HG02970 (cell line): ENCODE results near the gene NCKAP5.
"Not testable (repeated sequence)": the region's sequence is repeated elsewhere in the genome, so short reads cannot be mapped to it uniquely, and the experiment has no call there.

Experiments used
- ATAC-seq: cut with Tn5 transposase; IDR thresholded peaks from one replicate; pipeline ENCODE4 v1.9.1; 2021; ENCODE audit warnings: mild to moderate bottlenecking, moderate library complexity, moderate number of reproducible peaks; ENCODE audit not compliant: unreplicated experiment, low FRiP score

The NCKAP5 gene

DNA sequence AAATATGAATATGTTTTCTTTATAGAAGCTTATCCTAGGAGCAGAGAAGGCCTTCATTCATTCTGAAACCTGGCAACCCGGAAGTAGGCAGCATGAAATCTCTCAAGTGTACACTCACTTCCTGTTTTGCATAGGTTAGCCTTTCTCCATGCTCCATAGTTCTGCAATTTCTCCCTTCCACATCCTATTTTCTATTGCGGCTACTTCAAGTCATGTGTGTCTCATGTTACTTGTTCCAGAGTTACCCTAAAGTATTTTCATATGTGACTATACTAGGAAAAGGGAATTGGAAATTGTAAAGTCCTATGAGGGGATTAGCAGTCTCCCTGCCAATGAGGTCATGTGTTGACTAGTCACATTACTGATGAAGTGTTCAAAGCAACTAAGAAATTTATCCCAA lies 320.6 kb downstream of the NCKAP5 start:
- no peak for ATAC-seq

DNA sequence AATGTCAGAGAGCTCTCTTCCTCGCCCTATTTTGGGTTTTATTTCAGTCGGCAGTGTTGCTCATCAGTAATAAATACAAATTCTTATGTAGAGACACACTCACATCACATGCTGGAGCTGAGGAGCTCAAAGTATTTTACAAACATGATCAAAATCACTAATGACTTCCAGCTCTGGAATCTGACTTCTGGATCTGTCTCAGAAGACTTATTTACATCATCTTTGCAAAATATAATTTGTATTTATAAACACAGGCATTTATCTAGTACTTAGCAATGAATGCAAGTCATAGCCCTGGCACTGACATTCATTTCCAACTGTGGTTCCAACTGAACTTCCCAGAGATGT lies 327.1 kb downstream of the NCKAP5 start:
- ATAC-seq = no peak

DNA sequence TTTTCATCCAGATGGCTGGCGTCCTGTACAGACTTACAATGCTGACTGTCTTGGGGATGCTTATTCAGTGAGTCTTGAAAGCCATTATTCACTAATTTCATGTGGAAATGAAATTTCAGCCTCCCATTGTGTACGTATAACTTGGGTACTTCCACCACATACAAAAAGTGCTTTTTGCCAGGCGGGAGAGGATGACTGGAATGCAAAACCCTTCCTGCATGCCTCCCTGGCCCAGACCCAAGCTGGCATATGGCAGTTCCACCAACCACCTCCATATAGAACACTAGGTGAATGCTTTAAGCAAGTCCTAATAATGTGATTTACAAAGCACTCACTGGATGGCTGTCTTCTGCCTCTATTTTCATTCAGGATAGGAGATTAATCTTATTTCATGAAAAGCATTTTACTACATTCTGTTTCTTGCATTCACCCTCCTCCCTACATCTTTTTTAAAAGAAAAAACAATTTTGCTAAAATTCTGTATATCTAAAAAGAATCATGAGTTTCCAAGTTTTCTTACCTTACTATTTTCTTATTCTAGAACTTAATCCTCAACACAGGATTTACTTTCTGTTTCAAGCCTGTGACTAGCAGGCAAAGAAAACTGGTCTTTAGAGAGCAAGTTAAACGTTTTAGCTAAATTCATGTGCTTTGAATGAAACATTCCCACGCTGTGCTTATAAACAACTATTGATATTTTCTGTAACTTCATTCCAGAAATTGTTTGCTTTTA lies 327.6 kb downstream of the NCKAP5 start:
- no peak for ATAC-seq

DNA sequence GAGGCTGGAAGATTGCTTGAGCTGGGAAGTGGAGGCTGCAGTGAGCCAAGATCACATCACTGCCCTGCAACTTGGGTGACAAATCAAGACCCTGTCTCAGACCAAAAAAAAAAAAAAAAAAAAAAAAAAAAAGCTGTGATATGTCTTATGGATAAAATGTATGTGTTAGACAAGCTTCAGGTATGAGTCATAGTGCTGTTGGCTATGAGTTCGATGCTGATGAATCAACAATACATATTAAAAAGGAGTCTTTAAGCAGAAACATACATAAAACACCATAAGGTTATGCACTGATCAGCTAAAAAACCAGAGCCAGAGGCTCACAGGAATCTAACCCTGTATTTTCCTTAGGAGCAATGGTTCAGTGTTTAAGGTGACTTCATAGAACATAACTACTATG lies 332.3 kb downstream of the NCKAP5 start:
- ATAC-seq = no peak

DNA sequence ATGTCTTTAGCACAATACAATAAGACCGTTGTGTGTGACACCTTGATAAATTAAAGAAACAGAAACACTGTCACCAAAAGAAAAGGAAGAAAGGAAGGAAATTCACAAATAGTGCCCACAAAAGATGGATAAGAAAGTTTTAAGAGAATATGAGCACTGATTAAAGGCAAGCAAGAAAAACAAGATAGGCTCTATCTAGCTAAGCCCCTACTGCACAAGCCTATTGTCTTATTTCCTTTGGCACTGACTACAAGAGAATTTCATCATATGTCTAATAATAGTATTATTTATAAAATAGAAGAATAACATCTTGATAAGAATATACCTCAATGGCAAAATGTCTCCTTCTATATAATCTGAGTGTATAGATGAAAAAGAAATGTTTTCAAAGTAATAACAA lies 335.7 kb downstream of the NCKAP5 start:
- ATAC-seq = no peak

DNA sequence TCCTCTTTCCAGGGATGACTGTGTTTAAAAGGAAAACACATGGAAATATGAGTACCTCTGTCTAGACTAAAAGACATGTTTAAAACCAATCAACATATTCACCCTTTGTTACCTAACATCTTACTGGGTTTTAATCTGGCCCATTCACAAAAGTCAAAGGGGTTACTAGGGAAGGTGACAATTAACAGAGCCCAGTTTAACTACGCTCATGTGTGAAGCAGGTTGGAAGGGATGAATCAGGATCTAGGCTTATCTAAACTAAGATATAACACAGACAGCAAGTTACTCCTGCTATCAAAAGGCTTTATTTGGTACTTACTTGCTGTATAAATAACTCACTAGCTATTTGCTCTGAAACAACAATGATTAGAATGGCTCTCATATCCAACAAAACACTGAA lies 337.0 kb downstream of the NCKAP5 start:
- no peak for ATAC-seq

DNA sequence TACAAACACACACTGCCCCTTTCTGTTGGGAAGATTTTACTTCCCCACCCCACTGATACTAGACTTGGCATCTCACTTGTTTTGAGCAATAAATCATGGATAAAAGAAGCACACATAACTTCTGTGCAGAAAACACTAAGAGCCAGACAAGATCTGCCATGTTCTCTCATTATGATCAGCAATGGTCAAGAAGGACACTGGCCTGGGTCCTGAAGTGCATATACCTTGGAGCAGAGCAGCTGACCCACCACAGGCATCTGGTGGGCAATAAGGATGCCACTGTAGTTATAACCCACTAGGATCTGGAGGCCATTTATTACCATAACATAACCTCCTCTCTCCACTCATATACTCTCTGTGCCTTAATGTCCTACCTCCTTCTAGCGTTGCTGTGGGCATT lies 338.3 kb downstream of the NCKAP5 start:
- no peak for ATAC-seq

DNA sequence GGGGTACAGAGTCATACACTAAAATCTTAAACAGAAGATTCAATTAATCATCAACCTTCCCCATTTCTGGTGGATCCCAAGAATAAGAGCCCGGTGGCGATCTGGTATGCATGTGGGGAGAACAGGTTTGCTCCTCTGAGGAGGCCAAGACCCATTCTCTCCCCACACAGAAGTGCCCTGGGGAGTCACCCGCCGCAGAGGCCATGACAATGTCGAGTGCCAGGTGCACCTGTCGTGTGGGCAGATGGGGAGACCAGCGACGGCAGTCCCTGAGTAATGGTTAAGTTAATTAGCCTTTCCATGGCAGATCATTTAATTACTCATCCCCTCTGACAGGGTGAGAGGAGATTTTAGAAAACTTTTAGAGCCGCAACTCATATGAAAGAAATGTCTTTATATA lies 345.0 kb downstream of the NCKAP5 start:
- no peak for ATAC-seq

DNA sequence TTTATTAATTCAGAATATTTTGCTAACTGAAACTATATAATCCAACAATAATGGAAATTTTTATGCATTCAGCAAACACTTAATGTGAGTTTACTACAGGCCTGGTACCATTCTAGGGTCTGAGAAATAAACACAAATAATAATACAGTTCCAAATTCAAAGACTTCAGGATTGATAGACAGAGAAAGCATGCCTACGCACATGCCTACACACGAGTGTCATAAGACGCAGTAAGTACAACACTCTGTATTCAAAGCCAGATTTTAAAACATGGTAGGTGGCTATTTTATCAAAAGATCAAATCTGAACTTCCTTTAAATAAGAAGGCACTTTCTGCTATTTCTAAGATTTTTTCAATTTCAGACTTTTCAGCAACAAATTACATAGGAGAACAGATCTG lies 346.9 kb downstream of the NCKAP5 start:
- ATAC-seq = no peak

DNA sequence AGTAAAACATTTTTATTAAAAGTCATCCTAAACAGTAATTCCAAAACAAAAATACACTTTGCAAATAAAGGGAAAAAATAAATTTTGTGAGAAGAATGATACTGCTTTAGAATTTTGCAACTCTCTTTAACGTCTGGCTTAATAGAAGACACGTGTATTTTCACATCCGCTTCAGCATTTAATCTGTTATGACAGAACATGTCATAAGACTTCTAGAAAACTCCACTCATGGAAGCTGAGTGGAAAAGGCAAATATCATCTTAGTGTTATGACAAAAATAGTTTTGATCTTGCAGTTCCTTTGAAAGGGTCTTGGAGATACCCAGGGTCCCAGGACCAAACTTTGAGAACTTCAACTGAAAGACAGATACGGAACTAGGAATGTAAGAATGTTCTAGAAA lies 350.1 kb downstream of the NCKAP5 start:
- no peak for ATAC-seq

DNA sequence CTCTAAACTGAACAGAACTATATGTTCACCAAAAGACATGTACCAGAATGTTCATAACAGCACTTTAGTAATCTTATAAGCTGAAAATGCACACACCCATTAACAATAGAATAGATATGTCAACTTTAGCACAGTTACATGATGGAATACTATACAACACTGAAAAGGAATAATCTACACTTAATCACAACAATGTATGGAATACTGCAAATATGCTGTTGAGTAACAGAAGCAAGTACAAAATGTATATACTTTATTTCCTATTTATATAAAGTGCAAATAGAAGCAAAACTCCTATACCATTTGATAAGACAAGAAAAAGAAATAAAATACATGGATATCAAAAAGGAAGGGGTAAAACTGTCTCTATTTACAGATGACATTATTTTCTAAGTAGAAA lies 352.8 kb downstream of the NCKAP5 start:
- ATAC-seq = no peak

DNA sequence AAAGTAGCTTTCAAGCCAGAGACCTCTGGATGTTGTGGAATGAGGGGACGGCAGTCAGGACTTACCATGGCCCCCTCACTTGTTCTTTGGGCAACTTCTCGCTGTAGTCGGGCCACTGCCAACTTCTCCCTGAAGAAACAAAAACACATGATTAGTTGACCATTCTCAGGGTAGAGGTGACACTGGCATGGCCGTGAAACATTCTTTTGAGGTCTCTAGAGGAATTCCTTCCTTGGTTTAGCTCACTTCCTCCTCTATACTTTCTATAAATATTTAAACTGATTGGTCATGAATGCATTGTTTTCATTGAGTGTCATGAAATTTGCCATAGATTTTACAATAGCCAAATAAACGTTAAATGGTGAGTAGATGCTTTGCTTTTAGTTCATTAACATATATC lies 354.6 kb downstream of the NCKAP5 start:
- no peak for ATAC-seq

DNA sequence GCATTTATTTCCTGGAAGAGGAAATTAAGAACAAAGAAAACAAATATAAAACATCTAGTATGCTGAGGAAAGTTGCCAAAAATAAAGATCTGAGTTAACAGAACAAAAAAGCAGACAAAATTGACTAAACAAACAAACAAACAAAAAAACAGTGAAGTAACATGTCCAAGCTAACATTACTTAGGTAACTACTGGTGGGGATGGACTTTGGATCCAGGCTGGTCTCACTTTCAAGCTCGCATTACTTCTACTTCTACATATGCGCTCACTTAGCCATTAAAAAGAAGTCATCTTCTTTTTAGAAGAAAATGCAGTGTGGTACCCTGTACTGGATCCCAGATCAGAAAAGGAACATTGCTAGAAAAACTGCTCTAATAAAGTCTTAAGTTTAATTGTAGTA lies 358.9 kb downstream of the NCKAP5 start:
- no peak for ATAC-seq

DNA sequence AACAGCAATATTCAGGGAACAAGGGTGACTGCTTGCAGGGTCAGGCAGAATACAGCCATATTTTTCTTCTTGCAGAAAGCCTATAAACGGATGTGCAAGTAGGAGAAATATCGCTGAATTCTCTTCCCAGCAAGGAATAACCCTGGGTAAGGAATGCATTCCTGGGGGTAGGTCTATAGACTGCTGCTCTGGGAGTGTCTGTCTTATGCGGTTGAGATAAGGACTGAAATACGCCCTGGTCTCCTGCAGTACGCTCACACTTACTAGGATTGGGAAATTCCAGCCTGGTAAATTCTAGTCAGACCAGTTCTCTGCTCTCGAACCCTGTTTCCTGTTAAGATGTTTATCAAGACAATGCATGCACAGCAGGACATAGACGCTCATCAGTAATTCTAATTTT lies 361.6 kb downstream of the NCKAP5 start:
- not testable (repeated sequence) for ATAC-seq

DNA sequence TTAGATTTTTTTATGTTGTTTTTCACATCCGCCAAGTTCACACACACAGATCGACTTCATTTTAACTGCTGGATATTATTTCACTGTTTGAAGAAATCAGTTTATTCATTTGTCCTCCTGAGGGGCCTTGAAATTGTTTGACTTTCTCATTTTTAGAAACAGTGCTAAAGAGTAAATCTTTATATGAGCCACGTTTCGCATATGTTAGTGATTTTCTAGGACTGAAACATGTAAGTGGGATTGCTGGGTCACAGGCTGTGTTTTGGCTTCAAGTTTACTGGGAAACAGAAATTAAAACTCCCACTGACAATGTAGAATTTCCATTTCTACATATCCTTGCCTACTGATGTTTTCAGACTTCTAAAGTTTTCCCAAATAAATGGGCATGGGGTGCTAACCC lies 363.8 kb downstream of the NCKAP5 start:
- no peak for ATAC-seq

DNA sequence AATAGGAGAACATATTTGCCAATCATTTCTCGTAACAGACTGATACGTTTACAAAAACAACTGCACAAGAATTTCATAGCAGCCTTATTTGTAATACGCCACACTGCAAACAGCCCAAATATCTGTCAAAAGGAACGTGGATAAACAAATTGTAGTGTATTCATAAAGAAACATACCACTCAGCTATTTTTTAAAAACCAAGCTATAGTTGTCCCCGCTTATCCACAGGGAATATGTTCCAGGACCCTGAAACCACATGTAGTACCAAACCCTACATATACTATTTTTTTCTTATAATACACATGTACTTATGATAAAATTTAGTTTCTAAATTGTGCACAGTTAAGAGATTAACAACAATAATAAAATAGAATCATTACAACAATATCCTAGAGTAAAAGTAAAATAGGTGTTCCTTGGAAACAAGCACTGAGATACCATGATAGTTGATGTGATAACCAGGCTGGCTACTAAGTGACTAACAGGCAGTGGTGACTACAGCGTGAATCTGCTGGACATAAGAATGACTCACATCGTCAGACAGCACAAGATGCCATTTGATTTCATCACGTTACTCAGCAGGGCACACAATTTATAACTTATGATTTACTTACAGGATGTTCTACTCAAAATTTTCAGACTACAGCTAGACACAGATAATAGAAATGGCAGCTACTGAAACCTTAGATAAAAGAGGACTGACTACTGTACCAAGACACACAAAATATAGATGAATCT lies 367.4 kb downstream of the NCKAP5 start:
- no peak for ATAC-seq

DNA sequence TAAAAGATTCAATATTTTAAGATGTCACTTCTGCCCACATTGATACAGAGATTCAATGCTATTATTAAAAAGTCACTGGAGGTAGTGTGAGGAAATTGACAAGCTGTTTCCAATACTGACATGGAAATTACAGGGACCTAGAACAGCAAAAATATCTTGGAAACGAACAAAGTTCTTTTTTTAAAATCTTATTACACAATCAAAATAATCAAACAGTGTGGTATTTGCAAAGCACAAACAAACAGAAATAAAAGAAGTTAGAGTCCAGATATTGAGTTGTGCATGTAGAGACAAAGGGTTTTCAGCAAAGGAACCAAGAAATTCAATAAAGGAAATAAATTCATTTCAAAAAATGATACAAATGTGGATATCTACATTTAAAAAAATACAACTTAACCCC lies 369.6 kb downstream of the NCKAP5 start:
- no peak for ATAC-seq

DNA sequence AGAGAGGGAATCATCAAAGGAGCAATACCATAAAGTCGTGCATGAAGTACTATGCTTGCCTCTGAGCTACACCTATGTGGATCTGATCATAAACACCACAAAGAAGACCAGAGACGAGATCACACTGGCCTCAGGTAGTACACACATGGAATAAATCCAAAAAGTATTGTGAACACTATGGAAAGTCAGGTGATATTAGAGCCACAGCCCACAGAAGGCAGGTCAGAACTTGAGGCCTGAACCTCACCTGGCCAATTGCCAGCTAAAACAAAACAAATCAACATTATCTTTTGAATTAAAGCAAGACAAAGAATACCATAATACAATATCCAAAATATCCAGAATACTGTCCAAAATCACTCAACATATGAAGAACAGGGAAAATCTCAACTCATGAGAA lies 371.1 kb downstream of the NCKAP5 start:
- no peak for ATAC-seq

DNA sequence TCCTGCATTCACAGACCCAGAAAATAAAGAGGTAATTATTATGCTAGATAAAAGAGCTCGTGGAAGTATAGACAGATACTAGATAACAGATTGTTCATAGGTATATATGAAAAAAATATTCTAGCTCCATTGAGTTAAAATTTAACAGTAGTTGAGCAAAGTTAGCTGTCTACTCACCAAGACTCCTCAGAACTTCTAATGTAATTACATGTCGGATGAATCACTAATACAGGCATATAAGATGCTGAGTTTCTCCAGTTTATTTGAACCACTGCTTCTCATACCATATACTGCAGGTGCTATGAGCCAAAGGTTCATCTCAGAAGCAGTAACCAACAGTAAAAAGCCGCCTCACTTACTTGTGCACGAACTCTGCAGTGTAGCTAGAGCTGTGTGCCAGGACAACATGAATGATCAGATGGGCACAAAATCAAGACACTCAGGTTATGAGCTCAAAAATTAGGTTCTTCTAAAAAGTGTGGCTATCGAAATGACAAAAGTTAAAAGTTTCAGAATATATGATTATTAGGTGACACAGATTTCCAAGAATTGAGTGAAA lies 373.4 kb downstream of the NCKAP5 start:
- ATAC-seq = no peak

DNA sequence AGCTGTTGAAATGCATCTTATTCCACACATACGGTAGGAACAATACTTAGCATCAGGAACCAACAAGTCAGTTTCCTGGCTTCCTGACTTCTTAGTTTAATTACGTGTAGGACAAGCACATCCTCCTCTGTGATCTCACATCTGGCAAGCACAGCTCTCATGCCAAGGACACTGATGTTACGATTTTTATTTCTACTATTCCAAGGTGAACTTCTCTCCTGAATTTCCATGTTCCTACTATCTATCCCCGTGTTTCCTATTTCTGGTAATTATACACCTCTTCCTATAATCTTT lies 374.0 kb downstream of the NCKAP5 start:
- ATAC-seq = no peak

DNA sequence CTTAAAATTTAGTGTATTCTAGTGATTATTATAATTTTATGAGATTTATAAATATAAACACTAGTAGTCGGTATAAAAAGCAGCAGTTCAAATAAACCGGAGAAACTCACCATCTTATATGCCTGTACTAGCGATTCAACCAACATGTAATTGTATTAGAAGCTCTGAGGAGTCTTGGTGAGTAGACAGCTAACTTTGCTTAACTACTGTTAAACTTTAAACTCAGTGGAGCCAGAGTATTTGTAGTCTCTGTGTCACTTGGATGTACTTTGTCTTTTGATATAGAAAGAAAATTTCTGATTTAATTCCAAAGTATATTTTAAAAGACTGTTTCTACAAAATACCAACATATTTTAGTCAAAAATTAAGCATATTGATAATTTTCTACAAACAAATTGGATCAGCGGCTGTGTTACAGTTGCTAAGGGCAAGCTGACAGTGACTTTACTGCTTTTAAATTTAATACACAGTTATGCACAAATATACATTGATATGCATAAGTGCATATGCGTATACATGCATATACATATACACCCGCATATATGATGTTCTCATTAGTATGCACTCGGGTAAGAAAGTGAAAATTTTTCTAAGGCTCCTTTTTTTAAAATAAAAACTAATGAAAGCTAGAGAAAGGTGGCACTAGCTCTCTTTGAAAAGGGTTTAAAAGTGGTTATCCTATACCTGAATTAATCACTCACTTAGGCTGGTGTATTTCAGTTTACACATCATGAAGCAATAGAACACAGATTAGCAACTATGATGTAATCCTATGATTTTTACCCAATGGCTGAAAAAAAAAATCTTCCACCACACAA lies 374.5 kb downstream of the NCKAP5 start:
- no peak for ATAC-seq
